GM18508 (cell line): ENCODE measurements around the gene CTNNBL1.

Source experiments
- ATAC-seq: cut with Tn5 transposase; IDR thresholded peaks from one replicate; pipeline ENCODE4 v1.9.1; 2021; ENCODE audit warnings: moderate number of reproducible peaks; ENCODE audit not compliant: insufficient read depth, unreplicated experiment

The CTNNBL1 gene

DNA sequence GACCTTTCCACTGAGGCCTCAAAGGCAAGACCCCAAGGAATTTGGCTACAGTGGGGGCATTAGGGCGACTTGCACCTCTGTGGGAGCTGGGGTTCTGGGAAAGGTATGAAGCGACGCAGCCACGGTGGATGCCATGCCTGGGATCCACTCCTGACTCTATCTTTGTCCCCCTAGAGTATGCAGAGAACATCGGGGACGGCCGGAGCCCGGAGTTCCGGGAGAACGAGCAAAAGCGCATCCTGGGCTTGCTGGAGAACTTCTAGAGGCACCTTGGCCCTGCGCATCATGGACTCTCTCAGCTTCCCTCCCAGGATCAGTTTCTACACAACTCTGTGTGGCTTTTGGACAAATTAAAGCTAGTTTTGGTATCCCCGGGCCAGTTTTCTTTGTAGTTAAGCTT is 177.9 kb downstream of the CTNNBL1 start:
- ATAC-seq: no peak

DNA sequence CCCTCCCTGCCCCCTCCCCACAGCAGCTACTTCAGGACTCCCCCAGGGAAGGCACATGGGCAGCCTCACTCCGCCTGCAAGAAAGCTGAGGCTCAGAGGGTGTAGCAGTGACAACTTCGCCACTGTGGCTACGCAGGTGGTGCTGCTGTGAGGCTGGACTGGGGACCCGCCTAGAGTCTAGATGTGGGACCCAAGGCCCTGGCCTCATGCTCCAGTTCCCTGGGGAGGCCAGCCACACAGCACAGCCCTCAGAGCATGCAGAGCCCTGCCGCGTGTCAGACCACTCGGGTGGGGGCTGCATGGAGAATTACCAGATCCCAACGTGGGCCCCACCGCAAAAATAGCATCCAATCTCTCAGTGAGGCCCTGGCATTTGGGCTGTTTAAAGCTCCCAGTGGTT is 178.3 kb downstream of the CTNNBL1 start:
- no peak for ATAC-seq

DNA sequence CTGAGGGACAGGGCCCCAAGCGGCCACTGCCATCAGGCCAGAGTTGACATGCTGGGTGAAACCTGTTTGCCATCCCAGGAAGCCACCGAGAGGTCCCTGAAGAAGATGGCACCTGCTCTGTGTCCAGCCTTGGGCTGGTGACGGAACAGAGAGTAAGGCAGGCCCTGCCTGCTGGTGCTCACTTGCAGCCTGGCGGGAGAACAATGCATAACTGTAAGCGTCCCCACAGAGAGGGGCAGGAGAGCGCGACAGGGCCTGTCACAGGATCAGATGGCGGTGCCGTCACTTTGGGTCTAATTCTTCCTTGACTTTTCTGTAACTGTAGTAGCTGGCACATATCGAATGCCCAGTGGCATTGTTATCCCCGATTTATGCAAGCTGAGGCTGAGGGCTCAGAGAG is 180.1 kb downstream of the CTNNBL1 start:
- ATAC-seq: no peak

DNA sequence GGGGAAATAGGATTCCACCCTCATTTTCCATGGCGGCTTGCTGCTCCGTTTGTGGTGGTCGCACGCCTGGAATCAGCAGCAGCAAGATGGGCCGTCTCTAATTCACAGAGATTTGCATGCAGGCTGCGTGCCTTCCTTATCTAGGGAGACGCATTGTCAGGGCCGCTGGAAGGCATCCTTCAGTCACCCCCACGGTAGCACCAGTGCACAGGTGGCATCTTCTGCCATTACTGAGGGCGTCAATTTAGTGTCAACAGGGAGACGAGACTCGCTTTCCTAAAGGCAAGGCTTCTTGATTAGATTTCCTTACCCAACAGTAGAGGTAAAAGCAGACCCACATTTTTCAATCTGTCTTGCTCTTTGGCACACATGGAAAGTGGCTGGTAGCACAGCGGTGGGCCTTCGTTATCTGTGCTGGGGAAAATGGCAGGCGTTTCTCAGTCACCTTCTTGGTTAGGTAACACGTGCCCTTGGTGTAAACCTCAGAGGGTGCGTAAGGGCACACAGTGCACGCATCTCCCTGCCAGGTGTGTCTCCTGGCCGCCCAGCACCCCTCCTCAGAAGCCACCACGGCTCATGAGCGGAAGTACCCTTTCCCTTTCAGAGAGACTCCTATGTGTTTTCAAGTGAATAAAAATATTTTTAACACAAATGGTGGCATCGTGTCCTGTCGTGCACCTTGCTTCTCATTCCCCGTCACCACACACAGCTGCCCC is 181.8 kb downstream of the CTNNBL1 start:
- ATAC-seq: no peak

DNA sequence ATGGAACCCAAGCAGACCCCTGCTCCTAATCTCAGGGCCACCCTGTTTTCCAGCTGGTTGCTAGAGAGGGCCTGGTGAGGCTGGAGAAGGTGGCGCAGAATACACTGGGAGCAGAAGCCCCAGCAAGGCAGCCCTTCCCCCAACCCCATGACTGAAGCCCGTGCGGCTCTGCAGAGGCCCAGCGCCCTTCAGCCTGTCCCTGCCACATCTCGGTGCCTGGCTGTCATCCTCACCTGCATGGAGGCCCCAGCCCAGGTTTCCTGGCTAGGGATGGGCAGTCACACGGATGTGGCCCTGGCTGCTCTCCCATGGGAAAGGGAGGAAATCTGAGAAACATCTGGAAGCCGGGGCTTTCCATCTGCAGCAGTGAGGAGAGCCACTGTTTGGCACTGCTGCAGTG is 183.0 kb downstream of the CTNNBL1 start:
- ATAC-seq: no peak

DNA sequence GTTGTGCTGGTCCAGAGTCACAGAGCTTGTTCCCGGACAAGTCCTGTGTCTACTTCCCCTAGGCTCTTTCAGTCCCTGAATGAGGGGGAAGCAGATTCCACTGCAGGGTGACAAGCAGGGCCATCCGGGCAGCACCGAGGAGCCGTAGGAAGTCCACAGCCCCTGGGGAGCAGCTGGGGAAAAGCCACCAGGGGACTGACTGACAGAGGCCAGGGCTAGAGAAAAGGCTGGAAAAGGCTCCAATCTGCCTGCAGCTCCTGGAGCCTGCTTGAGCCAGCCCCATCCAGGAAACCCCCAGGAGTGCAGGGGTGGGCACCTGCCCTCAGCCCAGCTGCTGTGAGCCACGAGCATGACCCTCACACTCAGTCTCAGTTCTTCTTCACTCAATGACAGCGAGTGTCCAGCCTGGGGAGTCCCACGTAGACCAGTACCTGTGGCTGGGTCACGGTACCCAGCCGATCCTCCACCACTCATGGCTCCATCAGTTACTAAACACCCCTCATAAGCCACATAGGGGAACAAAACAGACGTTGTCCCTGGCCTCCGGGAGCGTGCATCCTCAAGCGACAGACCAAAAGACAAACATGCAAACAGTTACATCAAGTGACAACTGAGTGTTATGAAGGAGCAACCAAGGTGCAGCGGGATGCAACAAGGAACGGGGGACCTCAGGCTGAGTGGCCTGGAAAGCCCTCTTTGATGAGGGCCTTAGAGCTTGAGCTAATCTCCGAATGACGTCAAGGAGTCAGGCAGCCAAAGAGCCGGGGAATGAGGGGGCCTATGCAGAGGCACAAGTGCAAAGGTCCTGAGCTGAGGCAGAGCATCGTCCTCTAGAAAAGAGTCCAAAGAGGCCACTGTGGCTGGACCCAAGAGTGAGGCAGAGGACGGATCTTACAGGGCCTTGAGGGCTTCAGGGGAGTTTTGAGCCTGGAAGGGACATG is 184.3 kb downstream of the CTNNBL1 start:
- no peak for ATAC-seq

DNA sequence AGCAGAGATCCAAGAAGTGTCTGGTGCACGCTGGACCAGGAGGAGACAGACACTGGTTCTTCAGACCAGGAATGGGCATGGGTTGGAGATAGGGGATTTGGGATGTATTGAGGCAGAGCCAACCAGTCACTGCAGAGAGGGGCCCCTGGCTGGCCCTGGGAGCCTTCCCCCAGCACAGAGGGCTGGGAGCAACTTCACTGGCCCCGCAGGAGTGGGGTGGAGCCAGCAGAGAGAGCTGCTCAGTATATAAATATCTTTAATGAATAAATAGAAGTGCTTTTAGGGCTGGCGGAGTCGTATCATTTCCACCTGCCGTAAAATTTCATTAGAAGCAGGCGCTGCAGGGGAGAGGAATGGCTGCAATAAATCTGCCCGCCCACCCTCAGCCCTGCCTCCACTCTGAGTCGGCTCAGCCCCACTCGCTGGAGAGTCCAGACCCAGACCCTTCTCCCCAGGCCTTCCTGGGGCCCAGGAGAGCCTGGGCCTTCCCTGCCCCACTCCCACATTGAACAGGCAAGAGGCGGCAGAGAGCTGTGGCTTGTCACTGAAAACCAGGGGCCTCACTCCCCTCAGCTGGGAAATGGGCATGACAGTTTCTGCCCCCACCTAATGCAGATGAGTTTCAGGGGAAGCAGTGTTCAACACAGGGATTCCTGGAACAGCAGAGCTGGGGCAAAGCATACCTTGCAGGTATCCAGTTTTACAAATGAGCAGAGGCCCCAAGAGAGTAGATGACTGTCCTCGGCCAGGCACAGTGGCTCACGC is 185.2 kb downstream of the CTNNBL1 start:
- ATAC-seq: no peak

DNA sequence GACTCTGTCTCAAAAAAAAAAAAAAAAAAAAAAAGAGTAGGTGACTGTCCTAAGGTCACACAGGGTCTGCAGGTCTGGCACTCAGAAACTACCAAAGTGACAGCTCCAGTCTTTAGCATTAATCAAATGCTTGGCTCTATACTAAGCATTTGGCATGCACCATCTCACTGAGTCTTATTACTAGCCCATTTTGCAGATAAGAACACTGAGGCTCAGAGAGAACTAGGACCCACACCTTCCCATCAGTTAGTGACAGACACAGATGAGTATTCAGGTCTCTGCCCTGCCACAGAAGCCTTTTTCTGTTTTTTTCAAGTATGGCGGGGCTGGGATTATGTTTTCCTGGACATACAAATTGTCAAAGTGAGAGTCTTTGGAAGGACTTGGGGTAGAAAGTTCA is 186.0 kb downstream of the CTNNBL1 start:
- ATAC-seq: no peak

DNA sequence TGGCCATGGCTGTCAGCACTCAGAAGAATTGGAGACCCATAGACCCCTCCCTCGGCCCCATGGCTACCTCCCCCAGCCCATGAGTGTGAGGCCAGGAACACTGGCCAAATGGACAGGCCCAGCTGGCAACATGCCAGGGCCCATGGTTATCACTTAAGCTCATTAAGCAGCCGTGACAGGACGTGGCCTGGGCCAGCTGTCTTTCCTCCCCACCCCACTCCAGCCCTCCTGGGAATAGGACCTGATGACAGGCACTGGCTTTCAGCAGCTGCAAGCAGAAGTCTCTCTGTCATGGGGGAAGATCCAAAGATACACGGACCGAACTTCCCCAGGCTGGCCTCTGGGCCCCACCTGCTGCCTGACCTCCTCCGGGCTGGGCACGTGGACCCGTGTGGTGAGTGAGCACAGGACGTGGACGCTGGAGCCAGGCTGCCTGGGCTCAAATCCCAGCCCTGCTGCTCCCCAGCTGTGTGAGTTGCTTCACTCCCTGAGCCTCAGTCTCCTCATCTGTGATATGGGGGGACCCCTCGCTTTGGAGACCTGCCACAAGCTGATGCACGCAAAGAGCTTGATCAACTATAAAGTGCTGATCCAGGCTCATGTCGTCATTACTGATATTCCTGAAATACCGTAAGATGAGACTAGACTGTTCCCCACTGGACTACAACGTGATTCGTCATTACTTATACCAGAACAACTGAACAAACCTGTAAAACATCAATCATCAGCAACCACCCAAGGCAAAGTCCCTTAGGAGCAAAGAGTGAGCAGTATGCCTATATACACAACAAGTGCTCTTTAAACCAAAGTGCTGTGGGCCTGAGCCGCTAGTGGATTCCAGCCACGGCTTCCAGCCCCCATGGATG is 187.1 kb downstream of the CTNNBL1 start:
- ATAC-seq: no peak

DNA sequence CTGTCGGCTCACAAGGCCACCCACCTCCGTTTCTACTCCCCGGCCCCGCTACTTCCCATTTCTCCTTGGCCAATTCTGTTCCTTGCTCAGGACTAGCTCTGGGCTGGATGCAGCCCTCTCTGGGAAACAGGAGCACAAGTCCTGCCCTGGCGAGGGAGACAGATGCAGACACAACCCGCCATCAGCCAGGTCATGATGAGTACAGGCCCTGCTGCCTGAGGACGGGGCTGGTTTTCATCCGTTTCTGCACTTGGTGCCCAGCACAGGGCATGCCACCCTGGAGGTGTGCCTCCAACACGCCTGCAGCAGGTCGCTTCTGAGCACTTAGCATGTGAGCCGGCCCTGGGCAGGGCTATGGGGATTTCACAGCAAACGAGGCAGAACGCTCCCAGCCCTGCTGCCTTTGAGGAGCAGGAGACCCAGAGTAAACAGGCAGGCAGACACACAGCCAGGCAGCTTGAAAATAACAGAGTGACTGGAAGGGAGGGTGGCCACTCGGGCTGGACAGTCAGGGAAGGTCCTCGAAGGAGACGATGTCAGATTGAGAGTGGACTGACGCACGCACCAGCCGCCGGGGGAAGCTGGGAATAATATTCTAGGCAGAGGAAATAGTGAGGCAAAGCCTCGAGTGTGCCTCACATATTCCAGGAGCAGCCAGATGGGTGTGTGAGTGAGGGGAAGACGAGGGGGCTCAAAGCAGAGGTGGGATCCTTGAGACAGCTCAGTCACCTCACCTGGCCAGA is 187.9 kb downstream of the CTNNBL1 start:
- ATAC-seq: no peak

DNA sequence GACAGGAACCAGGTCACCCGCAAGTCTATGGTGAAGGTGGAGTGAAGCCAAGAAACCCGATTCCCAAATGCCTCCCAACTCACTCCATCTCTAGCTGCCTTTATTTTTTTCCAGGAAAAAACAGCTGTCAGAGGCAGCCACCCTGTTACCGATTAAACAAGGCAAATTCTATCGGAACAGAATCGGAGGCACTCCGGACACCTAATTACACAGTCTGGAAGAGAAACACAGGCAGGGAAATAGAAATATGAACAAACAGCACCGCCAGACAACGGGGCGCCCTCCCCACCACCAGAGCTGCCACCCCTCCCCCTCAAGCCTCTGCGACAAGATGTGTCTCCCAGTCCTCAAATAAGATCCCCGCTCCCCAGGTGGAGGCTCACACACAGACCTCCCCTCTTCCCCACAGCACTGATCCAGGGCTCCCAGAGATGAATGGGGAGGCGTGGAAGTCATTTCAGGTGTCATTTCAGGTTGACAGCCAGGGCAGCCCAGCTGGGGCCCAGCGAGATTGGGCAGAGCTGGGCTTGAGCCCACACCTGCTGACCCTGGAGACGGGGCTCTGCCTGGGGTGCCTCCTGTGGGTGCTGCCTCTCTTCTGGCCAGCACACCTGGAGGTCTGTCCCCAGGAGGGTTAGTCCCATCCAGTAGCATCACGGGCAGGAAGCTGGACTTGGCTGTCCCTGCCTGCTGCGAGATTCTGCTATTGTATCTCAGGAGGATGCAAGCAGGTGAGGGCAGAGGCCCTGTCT is 189.3 kb downstream of the CTNNBL1 start:
- no peak for ATAC-seq

DNA sequence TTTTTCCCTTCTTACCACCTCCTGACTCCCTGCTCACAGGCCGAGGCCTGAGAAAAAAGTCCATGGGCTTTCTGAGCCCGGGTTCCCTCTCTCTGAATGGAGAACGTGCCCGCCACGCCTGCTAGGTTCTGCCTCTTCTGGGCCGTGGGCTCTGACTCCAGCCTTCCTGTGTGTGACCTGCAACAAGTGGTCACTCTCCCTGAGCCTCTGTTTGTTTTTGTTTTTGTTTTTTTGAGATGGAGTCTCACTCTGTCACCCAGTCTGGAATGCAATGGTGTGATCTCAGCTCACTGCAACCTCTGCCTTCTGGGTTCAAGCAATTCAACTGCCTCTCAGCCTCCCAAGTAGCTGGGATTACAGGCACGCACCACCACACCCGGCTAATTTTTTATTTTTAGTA is 191.2 kb downstream of the CTNNBL1 start:
- ATAC-seq: no peak

DNA sequence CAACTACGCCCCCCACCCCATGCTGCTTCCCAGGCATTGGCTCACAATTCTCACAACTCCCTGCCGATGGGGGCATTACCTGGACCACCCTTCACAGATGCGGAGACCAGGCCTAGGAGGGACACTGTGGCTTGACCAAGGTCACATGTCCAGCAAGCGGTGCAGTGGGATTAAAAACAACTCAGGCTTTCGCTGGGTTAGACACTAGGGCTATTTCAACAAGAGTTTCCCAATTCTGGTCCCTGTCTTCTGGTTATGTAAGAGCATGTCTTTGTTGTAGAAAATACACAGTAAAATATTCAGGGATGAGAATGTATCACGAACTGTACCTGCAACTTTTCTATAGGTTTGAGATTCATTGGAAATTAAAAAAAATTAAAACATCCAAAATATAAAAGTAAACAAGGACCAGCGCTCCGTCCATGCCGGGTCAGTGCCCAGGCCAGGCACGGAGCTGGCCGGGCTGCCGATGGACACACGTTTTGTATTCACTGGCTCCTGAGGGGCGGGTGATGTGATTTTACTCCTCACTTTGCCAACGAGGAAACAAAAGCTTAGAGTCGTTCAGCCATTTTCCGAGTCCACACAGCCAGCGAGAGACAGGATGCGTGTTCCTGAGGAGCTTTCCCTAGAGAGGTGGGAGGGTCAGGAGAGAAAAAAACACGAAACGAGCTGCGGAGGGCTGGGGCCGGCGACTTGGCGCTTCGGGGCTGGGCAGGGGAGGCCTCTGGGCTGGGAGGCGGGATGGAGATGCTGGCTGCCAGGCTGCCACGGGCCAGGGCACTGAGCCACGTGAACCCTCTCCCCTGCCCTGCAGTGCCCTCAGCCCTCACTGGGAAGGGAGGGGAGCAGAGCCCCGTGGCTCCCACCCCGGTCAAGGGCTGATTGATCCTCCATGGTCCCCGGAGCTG is 192.0 kb downstream of the CTNNBL1 start:
- no peak for ATAC-seq

DNA sequence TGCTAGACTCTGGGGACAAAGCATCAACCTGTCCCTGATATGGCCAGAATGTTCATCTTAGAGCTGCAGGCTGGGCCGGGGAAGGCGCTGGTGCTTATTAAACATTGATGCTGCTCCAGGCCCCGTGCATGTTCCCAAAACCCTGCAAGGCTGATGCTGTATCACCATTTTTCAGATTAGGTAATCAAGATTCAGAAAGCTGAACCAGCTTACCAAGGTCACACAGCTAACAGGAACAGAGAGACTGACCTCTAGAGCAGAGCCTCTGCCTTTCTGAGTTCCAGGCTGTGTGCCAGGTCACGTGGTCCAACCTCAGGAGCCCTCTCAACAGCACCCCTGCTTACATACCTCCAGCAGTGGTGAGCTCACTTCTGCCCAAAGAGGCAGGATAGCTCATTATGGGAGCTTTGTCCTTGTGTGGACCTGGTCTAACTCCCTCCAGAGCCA is 193.0 kb downstream of the CTNNBL1 start:
- ATAC-seq: no peak

DNA sequence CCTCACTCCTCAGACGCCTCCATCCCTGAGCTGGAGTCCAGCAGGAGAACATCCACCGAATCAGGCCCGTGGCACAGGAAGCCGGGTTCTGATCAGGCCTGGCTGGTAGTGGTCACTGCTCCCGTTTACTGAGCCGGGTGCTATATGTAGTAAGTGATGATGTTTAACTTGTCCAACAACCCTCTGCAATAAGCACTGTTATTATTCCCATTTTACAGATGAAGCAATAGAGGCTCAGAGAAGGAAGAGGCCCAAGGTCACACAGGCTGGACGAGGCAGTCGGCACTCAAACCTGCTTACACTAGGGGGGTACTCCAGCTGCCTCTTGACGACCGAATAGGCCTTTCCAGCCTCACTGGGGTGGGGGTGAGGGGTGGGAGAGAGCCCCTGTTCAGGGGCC is 194.8 kb downstream of the CTNNBL1 start:
- ATAC-seq: no peak

DNA sequence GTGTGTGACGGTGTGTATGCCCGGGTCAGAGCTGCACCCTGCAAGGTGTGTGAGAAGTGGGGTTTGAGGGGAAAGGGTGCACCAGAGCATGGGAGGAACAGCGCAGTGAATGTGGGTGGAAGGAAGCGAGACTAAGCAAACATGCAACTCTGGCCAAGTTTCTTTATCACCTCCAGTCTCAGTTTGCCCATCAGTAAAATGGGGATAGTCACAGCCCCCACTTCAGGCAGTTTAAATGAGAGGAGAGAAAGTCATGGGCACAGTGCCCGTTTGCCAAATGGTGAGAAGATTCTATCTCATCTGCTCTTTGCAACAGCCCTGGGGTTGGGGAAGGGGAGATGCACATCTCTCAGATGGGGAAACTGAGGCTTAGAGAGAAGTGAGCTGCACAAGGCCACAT is 196.3 kb downstream of the CTNNBL1 start:
- ATAC-seq: no peak

DNA sequence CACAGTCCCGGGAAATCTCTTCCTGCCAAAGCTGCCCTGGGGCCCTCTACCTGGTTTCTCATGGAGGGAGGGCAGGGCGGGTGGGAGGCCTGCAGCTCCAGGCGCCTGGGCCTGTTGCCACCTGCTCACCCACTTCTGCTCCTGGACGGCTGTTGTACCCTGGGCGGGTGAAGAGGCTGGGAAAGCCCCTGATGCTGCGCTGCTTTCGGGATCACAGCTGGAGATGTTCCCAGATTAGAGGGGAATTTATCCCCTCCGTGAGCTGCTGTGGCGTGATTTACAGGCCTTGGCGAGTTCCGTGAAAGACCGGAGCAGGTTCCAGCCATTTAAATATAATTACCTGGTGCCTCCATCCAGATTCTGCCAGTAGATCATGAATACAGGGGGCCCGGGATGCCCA is 196.8 kb downstream of the CTNNBL1 start:
- no peak for ATAC-seq

DNA sequence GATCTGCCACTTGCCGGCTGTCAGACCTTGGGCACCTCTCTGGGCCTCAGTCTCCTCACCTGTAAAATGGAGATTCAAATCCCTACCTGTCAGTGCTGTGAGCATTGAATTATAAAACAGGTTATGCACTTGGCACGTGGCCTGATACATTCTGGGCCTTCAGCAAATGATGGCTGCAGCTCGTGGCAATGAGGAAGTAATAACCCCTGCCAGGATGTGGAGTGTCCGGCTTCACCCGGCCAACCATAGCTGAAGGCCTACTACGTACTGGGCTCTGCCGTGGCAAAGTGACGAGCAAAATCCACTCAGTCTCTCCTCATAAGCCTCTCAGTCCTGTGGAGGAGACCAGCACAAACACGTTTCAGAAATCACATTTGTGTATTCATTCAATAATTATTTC is 198.2 kb downstream of the CTNNBL1 start:
- ATAC-seq: no peak
